HG03064 (cell line): ENCODE results near the gene BICRAL.
"Not testable (repeated sequence)": the region's sequence is repeated elsewhere in the genome, so short reads cannot be mapped to it uniquely, and the experiment has no call there.

ENCODE experiments used
- ATAC-seq: cut with Tn5 transposase; IDR thresholded peaks from one replicate; pipeline ENCODE4 v1.9.1; 2021; ENCODE audit warnings: low read depth; ENCODE audit not compliant: unreplicated experiment

BICRAL gene

GRCh38 chr6:42787063-42787472, 5.2 kb downstream of the BICRAL start:
- ATAC-seq: no peak

- no peak for ATAC-seq
These were observed 6.8 kb downstream of the BICRAL start for GRCh38 chr6:42788671-42789070.

- no peak for ATAC-seq
These were observed 8.8 kb downstream of the BICRAL start for GRCh38 chr6:42790549-42791181.

GRCh38 chr6:42791706-42792320, 10.0 kb downstream of the BICRAL start:
- ATAC-seq: no peak

- ATAC-seq: no peak
These were observed 13.8 kb downstream of the BICRAL start for GRCh38 chr6:42795651-42796050.

- no peak for ATAC-seq
These were observed 14.3 kb downstream of the BICRAL start for GRCh38 chr6:42796171-42796570.

- not testable (repeated sequence) for ATAC-seq
These were observed 15.8 kb downstream of the BICRAL start for GRCh38 chr6:42797696-42798095.

- ATAC-seq: no peak
These were observed 23.5 kb downstream of the BICRAL start for GRCh38 chr6:42805297-42805861.

- ATAC-seq: not testable (repeated sequence)
These were observed 24.5 kb downstream of the BICRAL start for GRCh38 chr6:42806359-42806758.

- no peak for ATAC-seq
These were observed 26.9 kb downstream of the BICRAL start for GRCh38 chr6:42808492-42809483.

GRCh38 chr6:42813074-42813645, 31.3 kb downstream of the BICRAL start:
- no peak for ATAC-seq

GRCh38 chr6:42813906-42814444, 32.1 kb downstream of the BICRAL start:
- ATAC-seq: no peak

GRCh38 chr6:42815726-42816125, 33.9 kb downstream of the BICRAL start:
- ATAC-seq: not testable (repeated sequence)

GRCh38 chr6:42817907-42818306, 36.1 kb downstream of the BICRAL start:
- no peak for ATAC-seq

- no peak for ATAC-seq
These were observed 36.6 kb downstream of the BICRAL start for GRCh38 chr6:42818416-42818815.

- ATAC-seq: no peak
These were observed 37.0 kb downstream of the BICRAL start for GRCh38 chr6:42818878-42819277.

GRCh38 chr6:42819803-42820511, 38.1 kb downstream of the BICRAL start:
- no peak for ATAC-seq

GRCh38 chr6:42820512-42821340, 38.9 kb downstream of the BICRAL start:
- ATAC-seq: no peak

- no peak for ATAC-seq
These were observed 39.5 kb downstream of the BICRAL start for GRCh38 chr6:42821341-42821668.
